ENCODE measurements around the gene AKIRIN1.
"Not testable (repeated sequence)": the region's sequence is repeated elsewhere in the genome, so short reads cannot be mapped to it uniquely, and the experiment has no call there.

Gene AKIRIN1, protein sequence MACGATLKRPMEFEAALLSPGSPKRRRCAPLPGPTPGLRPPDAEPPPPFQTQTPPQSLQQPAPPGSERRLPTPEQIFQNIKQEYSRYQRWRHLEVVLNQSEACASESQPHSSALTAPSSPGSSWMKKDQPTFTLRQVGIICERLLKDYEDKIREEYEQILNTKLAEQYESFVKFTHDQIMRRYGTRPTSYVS

DNA sequence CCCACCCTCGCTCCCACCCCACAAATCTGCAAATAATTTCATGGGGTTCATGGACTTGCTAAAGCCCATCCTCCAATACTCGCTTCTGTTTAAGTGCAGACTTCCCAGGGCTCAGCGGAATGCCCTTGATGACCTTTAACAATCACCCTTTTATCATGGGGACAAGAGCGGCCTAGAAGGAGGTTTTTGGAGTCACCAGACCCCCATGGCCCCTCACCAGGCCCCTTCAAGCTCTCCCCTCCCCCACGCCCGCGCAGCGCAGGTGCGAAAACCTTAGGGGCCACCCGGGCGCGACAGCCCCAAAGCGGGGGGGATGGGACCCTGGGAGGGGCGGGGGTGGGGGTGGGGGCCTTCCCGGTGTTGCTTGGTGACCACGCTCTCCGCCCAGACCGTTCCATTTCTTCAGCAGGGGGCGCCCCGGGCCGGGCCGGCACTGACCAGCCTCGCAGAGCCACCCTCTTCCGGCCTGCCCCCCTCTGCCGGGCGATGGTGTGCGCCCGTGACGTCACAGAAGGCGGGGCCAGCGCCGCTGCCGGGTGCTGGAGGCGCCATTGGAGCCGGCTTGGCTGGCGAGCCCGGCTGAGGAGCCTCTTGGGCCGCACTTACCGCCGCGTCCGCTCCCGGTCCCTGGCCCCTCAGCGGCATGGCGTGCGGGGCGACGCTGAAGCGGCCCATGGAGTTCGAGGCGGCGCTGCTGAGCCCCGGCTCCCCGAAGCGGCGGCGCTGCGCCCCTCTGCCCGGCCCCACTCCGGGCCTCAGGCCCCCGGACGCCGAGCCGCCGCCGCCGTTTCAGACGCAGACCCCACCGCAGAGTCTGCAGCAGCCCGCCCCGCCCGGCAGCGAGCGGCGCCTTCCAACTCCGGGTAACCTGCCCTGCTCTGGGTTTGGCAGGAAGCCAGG, at the start of gene AKIRIN1:
Gene AKIRIN1 (plus strand): TSS at position 539 of the 900 bp plus-strand sequence. CDS start 105 bp downstream, at position 644.
- peak; percentile 88 for DNase-seq (ENCODE audit: low read depth)

DNA sequence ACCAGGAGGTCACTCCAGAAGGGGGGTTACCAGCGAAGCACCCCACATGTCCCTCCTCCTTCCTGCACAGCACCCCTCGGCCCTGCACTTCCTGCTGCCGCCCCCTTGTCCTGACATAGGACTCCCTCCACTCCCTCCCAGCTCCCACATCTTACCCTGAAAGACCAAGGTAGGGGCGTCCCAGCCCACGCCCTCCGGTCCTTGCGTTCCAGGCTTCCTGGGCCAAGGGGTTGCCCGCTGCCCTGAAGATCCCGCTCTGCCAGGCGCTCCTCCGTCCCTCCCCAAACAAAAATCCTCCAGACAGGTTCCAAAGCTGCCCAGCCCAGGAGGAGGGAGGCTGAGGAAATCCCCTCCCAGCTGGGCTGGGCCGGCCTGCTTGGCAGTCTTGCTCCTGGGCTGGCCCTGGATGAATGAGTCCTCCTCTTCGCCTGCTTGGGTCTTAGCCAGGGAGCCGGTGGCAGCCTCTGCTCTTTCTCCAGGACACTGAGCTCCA, 49.5 kb upstream of the AKIRIN1 start, which contains the start of gene RHBDL2:
Gene RHBDL2 (minus strand): TSS at position 304 of the 493 bp plus-strand sequence. CDS start 22,618 bp downstream, outside the sequence.
- DNase-seq (ENCODE audit: low read depth) = no peak

DNA sequence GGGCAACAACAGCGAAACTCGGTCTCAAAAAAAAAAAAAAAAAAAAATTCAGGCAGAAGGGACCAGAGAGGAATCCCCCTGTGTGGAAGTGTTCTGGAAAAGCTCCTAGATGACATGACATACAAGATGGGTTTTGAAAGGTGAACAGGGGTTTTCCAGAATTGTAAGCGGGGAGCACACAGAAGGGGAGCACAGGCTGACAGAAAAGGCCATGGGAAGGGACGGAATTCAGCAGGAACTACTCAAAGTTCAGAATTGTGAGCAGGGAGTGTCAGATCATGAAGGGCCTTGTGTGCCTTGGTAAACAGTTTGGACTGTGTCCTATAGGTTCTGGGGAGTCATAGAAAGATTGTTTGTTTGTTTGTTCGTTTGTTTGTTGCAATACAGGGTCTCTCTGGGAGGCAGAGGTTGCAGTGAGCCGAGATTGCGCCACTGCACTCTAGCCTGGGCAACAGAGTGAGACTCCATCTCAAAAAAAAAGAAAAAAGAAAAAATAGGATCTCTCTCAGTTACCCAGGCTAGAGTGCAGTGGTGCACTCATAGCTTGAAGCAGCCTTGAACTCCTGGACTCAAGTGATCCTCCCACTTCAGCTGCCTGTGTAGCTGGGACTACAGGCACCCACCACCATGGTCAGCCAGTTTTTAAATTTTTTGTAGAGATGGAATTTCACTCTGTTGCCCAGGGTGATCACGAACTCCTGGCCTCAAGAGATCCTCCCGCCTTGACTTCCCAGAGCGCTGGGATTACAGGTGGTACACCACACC, 48.2 kb upstream of the AKIRIN1 start:
- DNase-seq (ENCODE audit: low read depth) = no peak

DNA sequence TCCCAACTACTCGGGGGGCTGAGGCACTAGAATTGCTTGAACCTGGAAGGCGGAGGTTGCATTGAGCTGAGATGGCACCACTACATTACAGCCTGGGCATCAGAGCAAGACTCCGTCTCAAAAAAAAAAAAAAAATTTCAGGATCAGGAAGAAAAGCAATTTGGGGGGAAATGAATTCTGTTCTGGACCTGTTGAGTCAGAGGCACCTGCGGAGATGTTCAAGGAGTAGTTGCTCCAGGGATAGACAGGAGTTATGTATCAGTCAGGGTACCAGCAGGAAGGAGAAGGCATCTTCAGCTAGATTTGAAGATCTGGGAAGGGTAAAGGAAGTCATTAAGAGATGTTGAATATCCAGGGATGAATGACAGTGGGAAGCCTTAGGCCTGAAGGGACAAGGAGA, 46.5 kb upstream of the AKIRIN1 start:
- no peak for DNase-seq (ENCODE audit: low read depth)

- no peak for DNase-seq (ENCODE audit: low read depth)
These were observed 40.5 kb upstream of the AKIRIN1 start for GRCh38 chr1:38950553-38950952.

- no peak for DNase-seq (ENCODE audit: low read depth)
These were observed 37.6 kb upstream of the AKIRIN1 start for GRCh38 chr1:38953433-38953860.

- DNase-seq (ENCODE audit: low read depth) = no peak
These were observed 32.1 kb upstream of the AKIRIN1 start for GRCh38 chr1:38958967-38959366.

DNA sequence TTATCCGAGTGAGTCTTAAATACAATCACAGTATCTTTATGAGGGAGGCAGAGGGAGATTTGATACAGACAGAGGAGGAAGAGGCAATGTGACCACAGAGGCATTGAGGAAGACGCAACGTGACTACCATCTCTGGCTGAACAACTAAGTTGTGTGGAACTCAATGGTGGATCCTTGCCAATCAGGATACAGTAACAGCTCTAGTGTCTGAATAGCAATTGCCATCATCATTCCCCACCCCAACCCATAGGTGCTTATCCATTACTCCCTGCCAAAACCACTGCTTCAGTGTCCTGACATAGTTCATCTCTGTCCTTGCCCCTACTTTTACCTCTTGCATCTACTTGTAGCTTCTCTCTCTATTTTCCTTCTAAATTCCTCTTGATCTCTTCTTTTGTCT, 29.0 kb upstream of the AKIRIN1 start:
- DNase-seq (ENCODE audit: low read depth) = no peak

DNA sequence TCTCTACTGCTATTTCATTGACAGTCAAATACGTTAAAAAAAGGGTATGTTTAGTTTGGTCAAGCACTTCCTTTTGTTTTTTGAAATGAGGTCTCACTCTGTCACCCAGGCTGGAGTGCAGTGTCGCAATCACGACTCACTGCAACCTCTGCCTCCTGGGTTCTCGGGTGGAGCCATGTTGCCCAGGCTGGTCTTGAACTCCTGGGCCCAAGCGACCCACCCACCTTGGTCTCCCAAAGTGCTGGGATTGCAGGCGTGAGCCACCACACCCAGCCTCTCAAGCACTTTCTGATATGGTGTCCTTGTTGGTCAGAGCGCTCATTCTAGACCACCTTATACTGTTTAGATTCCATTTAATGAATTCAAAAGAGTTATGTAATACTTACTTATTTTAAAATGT, 28.5 kb upstream of the AKIRIN1 start:
- DNase-seq (ENCODE audit: low read depth) = no peak

GRCh38 chr1:38964140-38964548, 26.9 kb upstream of the AKIRIN1 start:
- DNase-seq (ENCODE audit: low read depth) = no peak

DNA sequence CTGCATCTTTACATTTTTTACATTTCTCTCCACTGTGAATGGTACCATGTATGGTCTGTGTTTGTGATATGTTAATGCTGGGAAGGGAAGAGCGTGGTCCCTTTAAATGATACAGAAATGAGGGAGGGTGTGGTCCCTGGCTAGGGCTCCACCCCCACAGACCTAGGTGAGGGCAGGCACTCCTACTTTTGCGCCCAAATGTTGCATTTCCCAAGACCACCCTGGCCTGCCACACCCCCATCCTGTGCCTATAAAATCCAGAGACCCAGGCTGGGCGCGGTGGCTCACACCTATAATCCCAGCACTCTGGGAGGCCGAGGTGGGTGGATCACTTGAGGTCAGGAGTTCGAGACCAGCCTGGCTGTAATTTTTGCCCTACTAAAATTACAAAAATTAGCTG, 17.9 kb upstream of the AKIRIN1 start:
- not testable (repeated sequence) for DNase-seq (ENCODE audit: low read depth)

GRCh38 chr1:38973659-38974437, 17.2 kb upstream of the AKIRIN1 start:
- no peak for DNase-seq (ENCODE audit: low read depth)

- DNase-seq (ENCODE audit: low read depth) = not testable (repeated sequence)
These were observed 13.5 kb upstream of the AKIRIN1 start for GRCh38 chr1:38977399-38978244.

- DNase-seq (ENCODE audit: low read depth) = not testable (repeated sequence)
These were observed 12.9 kb upstream of the AKIRIN1 start for GRCh38 chr1:38978245-38978542.

DNA sequence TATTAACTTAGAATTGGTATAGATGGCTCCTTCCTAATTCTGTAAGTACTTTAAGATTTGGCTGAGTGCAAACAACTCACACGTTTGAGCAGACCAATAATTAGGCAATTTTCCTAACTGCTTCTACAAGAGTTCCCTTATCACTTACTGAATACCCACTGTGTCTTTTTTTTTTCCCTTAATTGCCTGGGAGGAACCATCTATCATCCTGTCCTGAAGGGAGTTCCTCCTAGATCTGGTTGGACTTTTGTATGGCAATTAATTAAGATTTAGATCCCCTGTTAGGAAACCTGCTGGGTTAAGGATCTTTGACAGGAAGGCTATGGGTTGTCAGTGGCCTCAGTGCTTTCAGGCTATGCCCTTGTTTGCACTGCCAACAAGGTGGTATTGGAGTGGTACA, 11.7 kb upstream of the AKIRIN1 start:
- DNase-seq (ENCODE audit: low read depth) = not testable (repeated sequence)

DNA sequence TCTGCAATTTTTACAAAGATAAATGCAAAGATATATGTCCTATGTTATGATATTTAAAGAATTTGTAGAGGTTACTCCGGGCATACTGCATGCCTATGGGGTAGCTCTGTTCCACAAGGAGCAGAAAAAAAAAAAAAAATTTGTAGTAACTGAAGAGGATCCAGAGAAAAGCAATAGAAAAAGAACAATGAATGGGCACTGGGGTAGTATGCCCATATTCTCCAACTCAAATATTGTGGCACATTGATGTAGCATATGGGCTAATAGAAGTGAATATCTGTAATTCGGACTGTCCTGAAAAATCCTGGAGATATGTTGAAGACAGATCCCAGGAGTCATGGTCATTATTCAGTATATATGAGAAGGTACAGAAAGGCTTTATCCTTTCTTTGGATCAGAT, 1.1 kb upstream of the AKIRIN1 start:
- no peak for DNase-seq (ENCODE audit: low read depth)

DNA sequence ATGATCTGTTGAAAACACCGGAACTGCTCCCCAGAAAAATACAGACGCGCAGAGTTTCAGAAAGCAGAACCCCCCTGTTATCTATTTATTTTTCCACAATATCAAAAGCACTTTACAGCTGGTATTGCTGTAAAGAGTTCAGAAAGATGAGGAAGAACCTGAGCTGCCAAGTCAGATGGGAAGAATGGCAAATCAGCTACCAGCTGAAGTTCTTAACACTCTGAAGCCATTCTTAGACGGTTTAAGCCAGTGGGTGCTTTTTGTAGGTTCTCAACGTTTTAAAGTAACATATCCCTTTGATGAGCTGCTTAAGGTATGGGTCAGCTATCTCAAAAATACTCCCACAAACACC, 714 bp upstream of the AKIRIN1 start:
- DNase-seq (ENCODE audit: low read depth) = no peak

DNA sequence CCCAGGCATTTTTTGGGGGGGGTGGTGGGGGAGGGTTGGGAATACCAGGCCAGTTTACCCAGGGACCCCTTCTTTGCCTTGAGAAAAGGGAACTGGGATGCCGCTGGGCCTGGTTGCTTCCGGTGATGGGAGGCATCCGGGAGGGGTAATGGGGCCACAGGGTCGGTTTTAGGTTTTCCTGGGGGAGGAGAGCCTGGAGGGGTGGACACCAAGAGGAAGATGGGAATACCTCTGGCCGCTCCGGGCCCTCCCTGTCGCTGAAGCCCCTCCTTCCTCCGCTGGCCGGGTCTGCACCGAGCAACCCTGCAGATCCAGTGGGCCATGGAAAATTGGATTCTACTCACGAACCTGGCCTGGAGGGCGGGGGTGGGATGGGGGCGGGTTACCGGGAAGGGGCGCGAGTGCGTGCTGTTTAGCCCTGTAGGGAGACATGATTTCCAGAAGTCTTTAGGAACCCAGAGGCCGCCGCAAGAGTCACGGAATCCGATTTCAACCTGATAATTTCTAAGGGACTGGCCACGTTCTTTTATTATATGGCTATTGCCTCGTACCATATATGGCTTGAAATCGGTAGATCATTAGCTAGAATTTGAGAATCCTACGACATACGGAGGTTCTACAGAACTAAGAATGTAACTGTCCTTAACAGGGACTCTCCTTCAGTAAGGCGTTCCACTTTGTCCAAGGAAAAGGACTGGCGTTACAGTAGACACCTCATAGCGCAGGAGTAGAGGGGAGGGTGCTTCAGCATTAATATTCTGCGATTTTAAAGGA, 749 bp downstream of the AKIRIN1 start:
- DNase-seq (ENCODE audit: low read depth) = no peak

GRCh38 chr1:38992412-38993111, 1.5 kb downstream of the AKIRIN1 start:
- no peak for DNase-seq (ENCODE audit: low read depth)

All from stimulated activated CD8-positive, alpha-beta memory T cell treated with anti-CD3 and anti-CD28 coated beads, Interleukin-15, amount 100 ng/mL, for 1 hour (primary cell).